Measurements from ENCODE around the gene ROCK2. TPM values are rescaled to one million over a fixed set of nuclear protein-coding genes. Genes with fewer than 3 reads are reported as not detected.

ROCK2 gene
- total and polyA plus RNA-seq, 3 donors from 2014 or later: 4.6 to 33.7 (median 31.3) TPM

DNA sequence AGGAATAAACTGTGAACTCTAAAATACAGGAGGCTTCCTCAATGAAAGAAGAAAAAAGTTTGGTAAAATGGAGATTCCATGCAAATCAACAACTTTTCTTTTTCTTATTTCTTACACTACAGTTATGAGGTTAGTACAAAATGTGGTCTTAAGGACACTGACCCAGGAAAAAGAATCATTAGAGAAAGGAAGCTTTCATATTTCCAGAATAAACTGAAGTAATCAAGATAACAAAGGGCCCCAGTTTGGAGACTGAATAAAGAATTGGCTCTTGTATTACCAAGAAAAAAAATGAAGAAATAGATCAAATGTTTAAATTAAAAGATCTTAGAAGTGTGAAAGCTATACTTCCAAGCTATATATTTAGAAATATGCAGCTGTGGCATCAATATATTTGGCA is 116.8 kb downstream of the ROCK2 start:
- Histone ChIP-seq H3K9me3 (no peaks in the 10 kb centered on the region), H3K36me3 (ENCODE audit: low read depth, missing control alignments) (no peaks in the 10 kb centered on the region), H3K27me3 (no peaks in the 10 kb centered on the region), H3K27ac (no peak overlapping the region), H3K4me1 (no peaks in the 10 kb centered on the region), H3K4me3 (no peak overlapping the region)
- intact Hi-C loops (cut with DNase I; ENCODE audit: low total_unique reads): no loop called here
- DNase-seq: no peak
- TF ChIP-seq POLR2A (IDR thresholded peaks at IDR 0.05): no peak
- TF ChIP-seq, protein P1, sequence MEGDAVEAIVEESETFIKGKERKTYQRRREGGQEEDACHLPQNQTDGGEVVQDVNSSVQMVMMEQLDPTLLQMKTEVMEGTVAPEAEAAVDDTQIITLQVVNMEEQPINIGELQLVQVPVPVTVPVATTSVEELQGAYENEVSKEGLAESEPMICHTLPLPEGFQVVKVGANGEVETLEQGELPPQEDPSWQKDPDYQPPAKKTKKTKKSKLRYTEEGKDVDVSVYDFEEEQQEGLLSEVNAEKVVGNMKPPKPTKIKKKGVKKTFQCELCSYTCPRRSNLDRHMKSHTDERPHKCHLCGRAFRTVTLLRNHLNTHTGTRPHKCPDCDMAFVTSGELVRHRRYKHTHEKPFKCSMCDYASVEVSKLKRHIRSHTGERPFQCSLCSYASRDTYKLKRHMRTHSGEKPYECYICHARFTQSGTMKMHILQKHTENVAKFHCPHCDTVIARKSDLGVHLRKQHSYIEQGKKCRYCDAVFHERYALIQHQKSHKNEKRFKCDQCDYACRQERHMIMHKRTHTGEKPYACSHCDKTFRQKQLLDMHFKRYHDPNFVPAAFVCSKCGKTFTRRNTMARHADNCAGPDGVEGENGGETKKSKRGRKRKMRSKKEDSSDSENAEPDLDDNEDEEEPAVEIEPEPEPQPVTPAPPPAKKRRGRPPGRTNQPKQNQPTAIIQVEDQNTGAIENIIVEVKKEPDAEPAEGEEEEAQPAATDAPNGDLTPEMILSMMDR (IDR thresholded peaks at IDR 0.05): no peak

- no peaks in the 10 kb centered on the region for H3K4me1 ChIP-seq
- H3K9me3 ChIP-seq: no peaks in the 10 kb centered on the region
- TF ChIP-seq, protein P1 (IDR thresholded peaks at IDR 0.05): no peak
- no peak for TF ChIP-seq POLR2A (IDR thresholded peaks at IDR 0.05)
- H3K27ac ChIP-seq: no peak overlapping the region
- H3K27me3 ChIP-seq: no peaks in the 10 kb centered on the region
- H3K4me3 ChIP-seq: no peak overlapping the region
- no peaks in the 10 kb centered on the region for H3K36me3 ChIP-seq (ENCODE audit: low read depth, missing control alignments)
- DNase-seq: no peak
- intact Hi-C loops (cut with DNase I; ENCODE audit: low total_unique reads): no loop called here
These were observed 119.5 kb downstream of the ROCK2 start for GRCh38 chr2:11224887-11225286.

GRCh38 chr2:11222845-11223244 is 121.6 kb downstream of the ROCK2 start:
- H3K27me3 ChIP-seq: no peaks in the 10 kb centered on the region
- no peaks in the 10 kb centered on the region for H3K9me3 ChIP-seq
- H3K4me3 ChIP-seq: no peak overlapping the region
- DNase-seq: no peak
- no peak overlapping the region for H3K27ac ChIP-seq
- H3K36me3 ChIP-seq (ENCODE audit: low read depth, missing control alignments): no peaks in the 10 kb centered on the region
- TF ChIP-seq, protein P1 (IDR thresholded peaks at IDR 0.05): no peak
- TF ChIP-seq POLR2A (IDR thresholded peaks at IDR 0.05): no peak
- no peaks in the 10 kb centered on the region for H3K4me1 ChIP-seq
- 90 to 92% methylated on average over 5 of the region's 5 CpGs for WGBS, 2 donors
- intact Hi-C loops (cut with DNase I; ENCODE audit: low total_unique reads): no loop called here

DNA sequence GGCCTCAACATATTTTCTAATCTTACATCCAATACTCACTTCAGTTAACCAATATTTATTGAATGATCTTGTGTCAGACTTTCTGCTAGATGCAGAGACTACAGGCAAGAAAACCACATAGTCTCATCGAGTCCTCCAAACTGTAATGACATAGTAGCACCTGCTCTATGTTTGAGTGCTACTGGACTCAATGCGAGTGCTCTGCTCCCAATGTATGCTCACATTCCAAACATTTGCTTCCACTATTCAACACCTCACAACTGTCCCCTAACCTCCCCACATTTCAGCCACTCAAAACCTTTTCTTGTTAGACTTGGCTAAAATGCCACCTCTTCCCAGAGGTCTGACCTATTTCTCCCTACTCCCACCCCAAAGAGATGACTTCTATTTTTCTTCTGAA is 124.0 kb downstream of the ROCK2 start:
- H3K36me3 ChIP-seq (ENCODE audit: low read depth, missing control alignments): no peaks in the 10 kb centered on the region
- H3K4me3 ChIP-seq: no peak overlapping the region
- intact Hi-C loops (cut with DNase I; ENCODE audit: low total_unique reads): no loop called here
- H3K9me3 ChIP-seq: no peaks in the 10 kb centered on the region
- whole genome bisulfite sequencing, 2 donors: 97 to 99% methylated on average over 2 of the region's 2 CpGs
- no peak for DNase-seq
- H3K27ac ChIP-seq: no peak overlapping the region
- H3K4me1 ChIP-seq: no peaks in the 10 kb centered on the region
- no peaks in the 10 kb centered on the region for H3K27me3 ChIP-seq
- TF ChIP-seq, protein P1 (IDR thresholded peaks at IDR 0.05): no peak
- no peak for TF ChIP-seq POLR2A (IDR thresholded peaks at IDR 0.05)

DNA sequence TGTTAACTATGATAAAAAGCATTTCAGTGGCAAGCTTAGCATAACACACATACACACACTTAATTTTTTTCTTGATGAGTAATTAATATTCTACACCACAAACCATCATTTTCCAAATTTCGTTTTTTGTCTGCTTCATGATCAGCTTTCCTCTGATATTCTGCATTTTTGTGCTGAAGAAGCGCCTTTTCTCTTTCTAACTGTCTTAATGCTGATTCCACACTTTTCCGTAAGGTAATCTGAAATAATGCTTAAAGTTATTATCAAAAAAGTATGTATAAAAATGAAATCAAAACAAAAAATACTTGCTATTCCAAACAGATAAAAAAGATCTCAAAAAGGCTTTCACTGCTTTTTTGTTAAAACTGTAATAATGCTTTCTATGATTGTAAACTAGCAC is 129.0 kb downstream of the ROCK2 start:
- TF ChIP-seq POLR2A (IDR thresholded peaks at IDR 0.05): no peak
- TF ChIP-seq, protein P1 (IDR thresholded peaks at IDR 0.05): no peak
- WGBS, 2 donors: 91 to 93% methylated on average over 3 of the region's 3 CpGs
- Histone ChIP-seq H3K4me3 (no peak overlapping the region), H3K27me3 (no peaks in the 10 kb centered on the region), H3K4me1 (no peaks in the 10 kb centered on the region), H3K27ac (no peak overlapping the region), H3K9me3 (no peaks in the 10 kb centered on the region), H3K36me3 (ENCODE audit: low read depth, missing control alignments) (no peaks in the 10 kb centered on the region)
- intact Hi-C loops (cut with DNase I; ENCODE audit: low total_unique reads): no loop called here
- no peak for DNase-seq
